Jurkat, Clone E6-1 (cell line): ENCODE measurements around the gene IZUMO1R. TPM values are rescaled to one million over a fixed set of nuclear protein-coding genes. Genes with fewer than 3 reads are reported as not detected.
"Not testable (repeated sequence)": the region's sequence is repeated elsewhere in the genome, so short reads cannot be mapped to it uniquely, and the experiment has no call there.

Source experiments
- DNase-seq: peaks from one replicate; pipeline ENCODE4 v3.0.0-alpha.2; 2011; ENCODE audit warnings: low read depth, low spot score
- H3K4me3 ChIP-seq: 2 replicates; pipeline ENCODE4 v1.5.1; 2011; ENCODE audit warnings: mild to moderate bottlenecking, low read length, control low read depth, moderate library complexity
- polyA plus RNA-seq: library from polyadenylated mRNA; unstranded; fragments of >200 nt; gene quantifications from one replicate; pipeline ENCODE4 v1.2.1, GENCODE V29; 2012; ENCODE audit warnings: missing spikeins; ENCODE audit not compliant: insufficient read length, insufficient read depth

The IZUMO1R gene
- not detected for polyA plus RNA-seq

- no peak for DNase-seq
- H3K4me3 ChIP-seq = no peak within 1 kb of the TSS
These were observed at the start of gene IZUMO1R for GRCh38 chr11:94303966-94304958. TSS of gene IZUMO1R (plus strand) at chr11:94304580. CDS start at chr11:94305637, 1,057 bp downstream.

DNA sequence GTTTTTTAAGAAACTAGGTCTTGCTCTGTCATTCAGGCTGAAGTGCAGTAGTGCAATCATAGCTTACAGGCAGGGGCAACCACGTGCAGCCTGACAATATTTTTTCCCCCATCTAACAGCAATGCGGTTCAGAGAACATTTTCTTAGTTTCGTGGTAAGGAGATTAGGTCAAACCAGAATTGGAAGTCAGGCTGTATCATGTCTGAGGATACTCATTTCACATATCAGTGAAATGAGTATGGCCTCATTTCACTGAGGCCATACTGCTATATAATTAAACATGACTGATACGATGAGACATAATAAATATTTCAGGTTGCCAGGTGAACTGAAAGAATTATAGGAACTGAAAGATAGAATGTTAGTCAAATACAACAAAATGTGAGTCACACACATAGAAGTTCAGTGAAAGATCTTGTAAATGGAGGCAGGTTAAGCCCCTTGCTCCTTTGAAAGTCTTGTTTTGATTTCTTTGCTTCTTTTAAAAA lies 32.5 kb upstream of the IZUMO1R start:
- H3K4me3 ChIP-seq = no peak overlapping the region
- no peak for DNase-seq

- no peak overlapping the region for H3K4me3 ChIP-seq
- no peak for DNase-seq
These were observed 31.6 kb upstream of the IZUMO1R start for GRCh38 chr11:94272738-94273313.

DNA sequence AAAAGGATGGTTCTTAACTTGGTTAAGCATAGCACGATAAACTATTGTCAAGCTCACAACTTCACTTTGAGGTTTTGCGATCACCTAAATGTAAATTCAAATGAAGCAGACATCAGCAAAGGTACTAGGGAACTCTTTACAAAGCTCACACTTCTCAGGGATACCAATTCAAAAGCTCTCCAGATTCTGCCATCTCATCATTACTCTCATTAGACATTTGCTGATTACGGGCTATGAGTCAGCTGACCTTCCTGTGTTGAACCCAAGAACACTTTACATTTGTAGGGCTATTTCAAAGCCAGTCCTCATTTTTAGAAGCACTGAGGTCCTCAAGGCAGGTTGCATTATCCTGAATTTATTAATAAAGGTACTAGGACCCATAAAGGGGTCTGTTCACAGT lies 28.4 kb upstream of the IZUMO1R start:
- H3K4me3 ChIP-seq = no peak overlapping the region
- no peak for DNase-seq

GRCh38 chr11:94276943-94277342 lies 27.4 kb upstream of the IZUMO1R start:
- no peak overlapping the region for H3K4me3 ChIP-seq
- DNase-seq = no peak

- not testable (repeated sequence) for H3K4me3 ChIP-seq, DNase-seq
These were observed 26.2 kb upstream of the IZUMO1R start for GRCh38 chr11:94278207-94278606.

- no peak for DNase-seq
These were observed 24.4 kb upstream of the IZUMO1R start for GRCh38 chr11:94279996-94280395.

GRCh38 chr11:94281324-94281723 lies 23.1 kb upstream of the IZUMO1R start:
- DNase-seq = no peak
- no peak overlapping the region for H3K4me3 ChIP-seq

More at GRCh38 chr11:94279996-94280395, 24.4 kb upstream of the IZUMO1R start:
- no peak overlapping the region for H3K4me3 ChIP-seq

- no peak for DNase-seq
- H3K4me3 ChIP-seq = no peak overlapping the region
These were observed 20.7 kb upstream of the IZUMO1R start for GRCh38 chr11:94283678-94284077.

DNA sequence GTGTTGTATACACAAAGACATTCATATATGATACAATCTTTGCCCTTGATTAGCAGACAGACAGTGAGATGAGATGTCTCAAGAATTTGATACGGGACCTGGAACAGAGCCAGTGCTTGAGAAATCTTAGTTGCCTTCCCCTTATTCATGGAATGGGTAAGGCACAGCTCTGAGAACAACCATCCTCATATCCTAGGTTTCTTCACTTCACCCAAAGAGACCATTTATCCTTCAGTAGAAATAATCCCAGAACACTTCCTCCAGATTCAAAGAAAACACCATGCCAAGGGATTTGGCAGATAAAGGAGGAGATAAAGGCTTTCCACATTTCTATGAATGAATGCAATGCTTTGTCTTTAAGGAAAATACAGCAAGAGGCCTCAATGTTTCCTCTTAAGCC lies 8.8 kb upstream of the IZUMO1R start:
- DNase-seq = no peak
- H3K4me3 ChIP-seq = no peak overlapping the region

GRCh38 chr11:94297985-94298576 lies 6.3 kb upstream of the IZUMO1R start:
- DNase-seq = peak; percentile 0
- H3K4me3 ChIP-seq = no peak overlapping the region

DNA sequence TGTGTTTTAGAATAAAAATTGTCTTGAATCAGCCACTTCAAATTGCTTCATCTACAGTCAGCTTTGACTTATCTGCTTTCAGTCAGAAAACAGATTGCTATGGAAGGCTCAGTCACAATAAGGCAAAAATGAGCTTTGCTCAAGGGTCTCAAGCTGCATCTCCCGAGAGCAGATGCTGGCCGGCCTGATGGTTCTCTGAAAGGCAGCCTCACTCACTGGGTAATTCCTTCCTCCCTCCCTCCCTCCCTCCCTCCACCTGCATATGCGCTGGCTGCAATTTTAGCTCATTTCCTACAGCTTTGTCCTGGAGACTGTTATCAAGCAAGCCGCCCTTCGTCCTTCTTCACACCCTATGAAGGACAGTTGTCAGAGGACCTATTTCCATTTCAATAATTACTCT lies 1.6 kb upstream of the IZUMO1R start:
- no peak overlapping the region for H3K4me3 ChIP-seq
- no peak for DNase-seq

DNA sequence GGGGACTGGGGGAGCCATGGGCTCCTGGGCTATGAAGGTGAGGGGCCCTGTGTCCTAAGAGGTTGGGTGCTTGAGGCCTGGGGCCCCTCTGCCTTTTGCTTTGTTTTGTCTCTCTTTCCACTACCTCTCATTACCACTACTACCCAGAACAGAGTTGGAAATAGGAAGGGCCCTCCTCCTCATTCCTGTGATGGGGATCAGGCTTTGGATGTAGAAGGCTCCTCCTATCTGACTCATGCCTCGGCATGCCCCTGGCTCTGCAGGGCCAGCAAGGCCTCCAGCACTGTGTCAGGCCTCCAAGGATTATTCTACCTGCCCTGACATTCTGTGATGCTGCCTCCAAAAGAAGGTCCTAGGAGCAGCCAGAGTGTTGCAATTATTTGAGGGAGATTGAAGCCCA lies 766 bp downstream of the IZUMO1R start:
- no peak for DNase-seq

DNA sequence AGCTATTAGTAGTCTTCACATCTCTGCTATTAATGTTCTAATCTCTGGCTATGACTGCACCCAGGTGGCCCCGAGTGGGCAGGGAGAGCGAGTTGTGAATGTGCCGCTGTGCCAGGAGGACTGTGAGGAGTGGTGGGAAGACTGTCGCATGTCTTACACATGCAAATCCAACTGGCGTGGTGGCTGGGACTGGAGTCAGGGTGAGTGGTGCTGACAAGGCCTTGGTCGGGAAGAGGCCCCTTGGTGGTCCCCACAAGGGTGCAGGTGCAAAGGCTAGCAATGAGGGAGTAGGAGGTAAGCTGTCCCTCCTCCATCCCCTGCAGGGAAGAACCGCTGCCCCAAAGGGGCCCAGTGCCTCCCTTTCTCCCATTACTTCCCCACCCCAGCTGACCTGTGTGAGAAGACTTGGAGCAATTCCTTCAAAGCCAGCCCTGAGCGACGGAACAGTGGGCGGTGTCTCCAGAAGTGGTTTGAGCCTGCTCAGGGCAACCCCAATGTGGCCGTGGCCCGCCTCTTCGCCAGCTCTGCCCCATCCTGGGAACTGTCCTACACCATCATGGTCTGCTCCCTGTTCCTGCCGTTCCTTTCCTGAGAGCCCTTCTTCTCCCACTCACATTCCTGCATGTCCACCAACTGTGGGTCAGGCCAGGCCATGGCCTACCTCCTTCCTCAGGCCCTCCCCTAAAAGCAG lies 2.9 kb downstream of the IZUMO1R start:
- H3K4me3 ChIP-seq = no peak overlapping the region
- no peak for DNase-seq

More for the DNA sequence above, 766 bp downstream of the IZUMO1R start:
- no peak overlapping the region for H3K4me3 ChIP-seq

- H3K4me3 ChIP-seq = no peak overlapping the region
- peak; percentile 23 for DNase-seq
These were observed 3.6 kb downstream of the IZUMO1R start for GRCh38 chr11:94308024-94308423.

DNA sequence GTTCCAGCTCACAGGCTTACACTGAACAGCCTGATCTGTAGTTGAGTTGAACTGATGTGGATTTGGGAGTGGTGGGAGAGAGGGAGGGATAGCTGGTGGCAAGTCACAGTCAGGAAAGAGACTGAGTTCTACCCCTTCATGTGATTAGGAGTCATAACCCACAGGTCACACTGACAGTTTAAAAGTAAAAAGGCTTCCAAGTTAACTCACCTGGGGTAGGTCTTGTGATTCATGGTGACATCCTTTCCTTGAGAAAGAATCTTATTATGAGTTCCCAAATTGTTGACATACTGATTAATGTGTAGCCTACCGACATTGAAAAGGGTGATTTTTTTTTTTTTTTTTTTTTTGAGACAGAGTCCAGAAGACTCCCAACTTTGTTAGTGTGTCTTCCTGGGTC lies 5.4 kb downstream of the IZUMO1R start:
- no peak for DNase-seq
- H3K4me3 ChIP-seq = no peak overlapping the region

- DNase-seq = no peak
- no peak overlapping the region for H3K4me3 ChIP-seq
These were observed 6.0 kb downstream of the IZUMO1R start for GRCh38 chr11:94310191-94310875.

DNA sequence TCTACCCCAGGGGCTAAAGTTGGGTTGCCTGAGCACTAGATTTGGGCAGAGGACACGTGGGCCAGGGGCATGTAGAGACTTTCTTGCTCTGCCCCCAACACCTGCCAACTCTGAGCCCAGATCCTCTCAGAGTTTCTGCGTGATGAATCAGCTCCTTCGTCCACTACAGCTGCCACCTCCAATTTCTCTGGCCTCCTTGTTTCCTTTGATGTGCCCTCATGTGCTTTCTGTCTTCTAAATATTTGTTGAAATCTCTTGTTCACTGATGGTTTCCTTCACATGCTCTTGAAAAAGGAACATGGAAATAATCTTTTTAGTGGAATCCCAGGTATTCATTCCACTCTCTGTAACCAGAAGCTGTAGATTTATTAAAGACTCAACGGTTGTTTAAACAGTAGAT lies 8.0 kb downstream of the IZUMO1R start:
- no peak overlapping the region for H3K4me3 ChIP-seq
- DNase-seq = no peak

DNA sequence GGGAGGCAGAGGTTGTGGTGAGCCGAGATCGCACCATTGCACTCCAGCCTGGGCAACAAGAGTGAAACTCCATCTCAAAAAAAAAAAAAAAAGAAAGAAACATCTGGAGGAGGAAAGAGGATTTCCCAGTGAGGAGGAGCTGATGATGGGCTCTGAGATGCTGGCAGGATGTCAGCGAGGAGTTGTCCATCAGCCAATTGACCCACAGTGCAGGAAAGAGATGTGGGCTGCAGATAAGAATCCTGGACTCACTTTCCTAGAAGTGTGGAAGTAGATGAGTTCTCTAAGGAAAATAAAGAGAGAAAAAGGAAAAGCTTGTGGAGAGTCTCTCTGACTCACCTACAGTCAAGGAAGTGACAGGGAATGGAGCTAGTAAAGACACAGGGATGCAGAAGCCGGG lies 9.7 kb downstream of the IZUMO1R start:
- DNase-seq = no peak
- H3K4me3 ChIP-seq = no peak overlapping the region
